ENCODE measurements around the gene SESTD1. TPM values are rescaled to one million over a fixed set of nuclear protein-coding genes. Genes with fewer than 3 reads are reported as not detected.

The SESTD1 gene
- total and polyA plus RNA-seq, 2 of the 4 experiments (the other 2 are of a cell fraction): 8.4 to 12.7 TPM

- H3K9me1 ChIP-seq (ENCODE audit: insufficient read depth, low read length): no peaks in the 10 kb centered on the region
- no peaks in the 10 kb centered on the region for H3K9me3 ChIP-seq (ENCODE audit: control insufficient read depth, insufficient read depth, low read length)
- no peak overlapping the region; the same call in 1 of the 2 replicates for H3K9ac ChIP-seq (ENCODE audit: low read depth, low read length)
- DNase-seq (peak; percentile 74), ATAC-seq (ENCODE audit: low read depth) (no peak)
- no peak overlapping the region for H3K4ac ChIP-seq (ENCODE audit: low read depth, low read length)
- peaks cover 2% of the 10 kb centered on the region for H3K4me1 ChIP-seq (ENCODE audit: control insufficient read depth, insufficient read depth, low read length)
- no peak for TF ChIP-seq RFX5 (IDR thresholded peaks at IDR 0.05; ENCODE audit: low read depth, low read length)
- peak; percentile 66 for TF ChIP-seq CEBPB (IDR thresholded peaks at IDR 0.05; ENCODE audit: low read depth, low read length)
- TF ChIP-seq ELK1 (IDR thresholded peaks at IDR 0.05; ENCODE audit: borderline replicate concordance, low read depth, low read length): no peak
- no peak for TF ChIP-seq RCOR1 (IDR thresholded peaks at IDR 0.05; ENCODE audit: insufficient replicate concordance, low read length)
- H2BK120ac ChIP-seq (ENCODE audit: low read depth, low read length): no peak overlapping the region
- H3K36me3 ChIP-seq (ENCODE audit: control insufficient read depth, insufficient read depth, low read length): no peaks in the 10 kb centered on the region
- H3K18ac ChIP-seq (ENCODE audit: low read depth, low read length): no peak overlapping the region
- H4K20me1 ChIP-seq (ENCODE audit: insufficient read depth, low read length): no peaks in the 10 kb centered on the region; the same call in 1 of the 2 replicates
- H4K8ac ChIP-seq (ENCODE audit: low read depth in 2 of 2, low read length in 2 of 2): peak overlapping the region in 1 of 2 experiments; percentile 16; a peak in 1 of 4 replicates
- H4K91ac ChIP-seq (ENCODE audit: insufficient read depth, low read depth, low read length): no peak overlapping the region
- peak overlapping the region; percentile 98 for H3K4me2 ChIP-seq (ENCODE audit: low read depth, low read length)
- H2BK15ac ChIP-seq (ENCODE audit: low read depth, low read length): no peak overlapping the region
- no peak overlapping the region for H2AK9ac ChIP-seq (replicated peaks; ENCODE audit: low read depth, low read length, poor library complexity)
- H4K5ac ChIP-seq (ENCODE audit: low read depth, low read length): no peak overlapping the region
- intact Hi-C loops (cut with micrococcal nuclease): loop anchor here (5.0 kb wide), 1 partner anchor 79 kb away; no protein-coding TSS in a partner anchor
- H3K27me3 ChIP-seq (ENCODE audit: control insufficient read depth, insufficient read depth, low read length): no peaks in the 10 kb centered on the region
- dilution Hi-C loops (cut with HindIII; ENCODE audit: low sequenced_read_pairs, unreplicated experiment): no loop called here
- H3K56ac ChIP-seq (ENCODE audit: extremely low read depth, insufficient read depth, low read length): no peak overlapping the region
- H3K14ac ChIP-seq (replicated peaks; ENCODE audit: low read depth, low read length): no peak overlapping the region
- no peak overlapping the region for H2AFZ ChIP-seq (replicated peaks; ENCODE audit: low read length, poor library complexity)
- peaks cover 3 to 22% of the 10 kb centered on the region in 2 experiments; a peak in 3 of 4 replicates for H3K79me1 ChIP-seq (ENCODE audit: low read depth in 1 of 2, low read length in 2 of 2)
- no peak overlapping the region for H3K27ac ChIP-seq (ENCODE audit: insufficient read depth, low read length)
- BruUV-seq (replicated peaks): TSS peak; percentile 30
- no peak overlapping the region for H2BK20ac ChIP-seq (ENCODE audit: low read depth, low read length)
- no CpG with 5 or more reads among the region's 4 CpGs for WGBS, 2 experiments (ENCODE audit: extremely low coverage in 2 of 2, insufficient read length in 1 of 2)
- H3K4me3 ChIP-seq (ENCODE audit: insufficient read depth, low read depth, low read length): peak overlapping the region; percentile 95
- ChIA-PET POLR2A (ENCODE audit: unreplicated experiment) (no interaction called here), CTCF (interaction anchor here (0.9 to 1.5 kb wide), 2 partner anchors 10 to 44 kb away, joined by 3 to 5 read pairs; no protein-coding TSS in a partner anchor)
- in situ Hi-C loops (cut with MboI; ENCODE audit: low sequenced_read_pairs): no loop called here
- H2BK5ac ChIP-seq (ENCODE audit: low read depth, low read length, poor library complexity, severe bottlenecking): peak overlapping the region; percentile 36
- no peak overlapping the region for H2AK5ac ChIP-seq (ENCODE audit: low read depth, low read length)
- no peak overlapping the region for H3K23ac ChIP-seq (ENCODE audit: low read depth, low read length)
Observed at GRCh38 chr2:179263015-179263414, 1.6 kb downstream of the SESTD1 start.
